Measurements from ENCODE around the gene MACROH2A2. TPM values are rescaled to one million over a fixed set of nuclear protein-coding genes. Genes with fewer than 3 reads are reported as not detected.

The MACROH2A2 gene
- 23.0 to 28.5 TPM (median 27.8 TPM) in 5 replicates for total RNA-seq (2022; extraction: Qiagen RNA extraction)

GRCh38 chr10:70052462-70053217, at the start of gene MACROH2A2:
MACROH2A2 (plus strand) TSS chr10:70052846; CDS start chr10:70075659, 22,813 bp downstream.

DNA sequence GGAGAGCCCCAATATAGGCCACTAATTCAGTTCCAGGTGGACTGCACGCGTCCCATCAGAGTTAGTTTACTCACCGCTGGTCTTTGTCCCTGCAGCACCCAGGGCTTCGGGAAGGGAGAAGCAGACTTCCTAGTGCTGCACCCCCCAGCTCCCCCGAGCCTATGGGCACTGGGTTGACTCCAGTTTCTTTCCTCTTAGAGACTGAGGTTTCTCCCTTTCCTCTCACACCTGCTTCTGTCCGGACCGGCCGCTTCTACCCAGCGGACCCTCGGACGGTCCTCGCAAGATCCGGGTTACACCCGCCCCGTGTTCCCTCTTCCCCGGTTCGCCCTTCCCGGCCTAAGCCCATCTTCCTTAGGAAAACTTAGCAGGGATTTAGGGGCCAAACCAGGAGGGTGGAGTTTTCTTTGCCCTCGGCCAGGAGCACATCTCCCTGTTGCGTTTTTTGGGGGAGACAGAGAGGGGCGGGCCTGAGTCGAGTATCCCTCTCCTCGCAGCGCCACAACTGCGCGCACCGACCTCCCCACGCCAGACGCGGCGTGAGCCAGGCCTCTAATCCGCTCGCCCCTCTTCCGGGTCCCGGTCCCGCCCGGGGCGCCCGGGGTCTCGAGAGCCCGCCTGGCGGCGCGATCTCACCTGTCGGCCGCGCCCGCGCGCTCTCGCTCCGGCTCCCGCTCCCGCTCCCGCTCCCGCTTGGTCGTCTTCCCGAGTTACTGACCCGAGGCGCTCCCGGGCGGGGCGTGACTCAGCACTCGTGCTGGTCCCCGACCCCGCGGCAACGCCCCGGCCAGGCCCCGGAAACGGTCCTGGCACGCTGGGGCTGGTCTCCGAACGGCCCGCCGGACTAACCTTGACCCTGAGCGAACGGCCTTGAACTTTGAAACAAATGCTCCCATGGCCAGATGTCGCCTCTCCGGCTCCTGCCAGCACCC, 79.7 kb downstream of the MACROH2A2 start, which contains the start of gene AIFM2:
Gene AIFM2, minus strand, starts transcription at position 728 of the 932 bp plus-strand sequence. CDS start 8,741 bp downstream, outside the sequence.

DNA sequence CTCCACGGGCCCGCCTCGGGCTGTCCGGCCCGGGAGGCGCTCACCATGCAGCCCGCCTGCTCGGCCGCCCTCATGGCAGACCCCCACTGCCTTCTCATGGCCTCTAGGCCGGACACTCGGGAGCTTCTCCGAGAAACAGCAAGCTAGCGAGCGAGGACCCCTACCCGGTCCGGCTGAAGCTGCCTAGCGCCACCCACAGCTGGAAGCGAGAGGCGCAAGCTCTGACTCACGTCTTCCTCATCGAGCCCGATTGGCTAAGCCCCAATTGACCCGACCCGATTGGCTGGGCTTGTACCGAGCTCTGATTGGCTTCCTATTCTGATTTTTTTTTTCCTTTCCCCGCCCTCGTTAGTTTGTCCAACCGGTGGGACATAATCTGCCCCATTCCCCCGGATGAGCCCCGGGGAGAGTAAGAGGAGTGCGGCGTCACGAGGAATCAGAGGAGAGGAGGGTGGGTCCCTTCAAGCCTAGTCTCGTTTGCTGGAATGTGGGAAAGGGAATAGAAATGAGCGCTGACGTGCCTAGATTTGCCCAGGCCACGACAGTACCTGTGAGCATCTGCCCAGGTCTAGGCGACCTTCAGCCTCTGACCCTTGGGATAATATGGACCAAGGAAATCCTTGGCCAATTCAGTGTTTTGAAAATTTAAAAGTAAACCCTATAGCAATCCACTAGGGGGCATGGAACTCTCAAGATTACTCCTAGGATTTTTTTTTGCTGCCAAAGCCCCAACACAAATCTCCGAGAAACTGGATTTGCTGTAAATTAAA, 94.0 kb downstream of the MACROH2A2 start, which contains the start of gene TYSND1:
Gene TYSND1, minus strand, starts transcription at position 212 of the 770 bp plus-strand sequence. Its CDS starts 114 bp downstream, at position 98.

Other genes with a start within 250 kb of the MACROH2A2 start
- 29.3 to 39.2 TPM (median 35.9 TPM) in 5 replicates for gene AIFM2, start 80.0 kb downstream of the MACROH2A2 start, total RNA-seq (2022; extraction: Qiagen RNA extraction)
- 10.2 to 18.4 TPM (median 17.7 TPM) in 5 replicates for gene TYSND1, start 93.9 kb downstream of the MACROH2A2 start, total RNA-seq (2022; extraction: Qiagen RNA extraction)
- gene SAR1A, start 117.7 kb downstream of the MACROH2A2 start, total RNA-seq (2022; extraction: Qiagen RNA extraction) = 79.1 to 95.9 TPM (median 84.2 TPM) in 5 replicates
- gene PPA1, start 180.6 kb downstream of the MACROH2A2 start, total RNA-seq (2022; extraction: Qiagen RNA extraction) = 209 to 255 TPM (median 213 TPM) in 5 replicates
- 0.02 TPM in 1 of 5 replicates, not detected in the others for gene NPFFR1, start 231.2 kb downstream of the MACROH2A2 start, total RNA-seq (2022; extraction: Qiagen RNA extraction)

Measured in A549 treated with Mapracorat at 1 μM for 4 hours (cell line).